Measurements from ENCODE around the gene EDN1.

EDN1 gene

DNA sequence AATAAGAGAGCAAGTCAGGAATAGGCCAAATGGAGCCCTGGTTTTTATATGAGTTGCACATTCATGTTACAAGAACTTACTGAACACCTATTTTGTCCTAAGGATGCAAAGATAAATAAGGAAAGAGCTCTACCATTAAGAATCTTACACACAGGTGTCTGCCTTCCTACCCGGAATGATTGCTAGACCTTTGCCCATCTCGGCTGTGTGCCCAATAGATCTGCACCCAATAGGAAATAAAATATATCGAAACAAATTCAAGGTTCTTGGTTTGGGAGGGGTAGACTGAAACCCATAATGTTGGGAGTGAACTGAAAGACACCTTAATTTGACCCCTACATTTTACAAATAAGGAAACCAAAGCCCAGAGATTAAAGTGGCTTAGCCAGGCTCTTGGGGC is 48.9 kb downstream of the EDN1 start:
- DNase-seq: no peak
- in situ Hi-C loops (cut with MboI; ENCODE audit: low pct_unique_long_range_greater_than_20kb, low sequenced_read_pairs): no loop called here

GRCh38 chr6:12339808-12340487 is 49.8 kb downstream of the EDN1 start:
- DNase-seq: no peak
- in situ Hi-C loops (cut with MboI; ENCODE audit: low pct_unique_long_range_greater_than_20kb, low sequenced_read_pairs): no loop called here

DNA sequence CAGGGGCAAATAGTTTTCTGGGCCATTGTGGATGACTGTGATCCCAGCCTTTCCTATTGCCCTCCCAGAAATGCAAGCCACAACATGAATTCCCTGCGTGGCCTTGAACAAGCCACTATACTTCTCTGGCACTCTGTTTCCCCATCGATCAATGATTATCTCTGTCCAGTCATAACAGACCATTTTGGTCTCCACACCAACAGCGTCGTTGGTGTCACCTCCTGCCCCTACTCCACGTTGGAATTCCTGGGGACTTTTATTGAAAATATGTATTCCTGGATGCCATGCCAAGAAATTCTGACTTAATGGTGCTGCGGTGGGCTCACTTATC is 50.3 kb downstream of the EDN1 start:
- in situ Hi-C loops (cut with MboI; ENCODE audit: low pct_unique_long_range_greater_than_20kb, low sequenced_read_pairs): no loop called here
- no peak for DNase-seq

GRCh38 chr6:12342664-12343063 is 52.5 kb downstream of the EDN1 start:
- in situ Hi-C loops (cut with MboI; ENCODE audit: low pct_unique_long_range_greater_than_20kb, low sequenced_read_pairs): no loop called here

DNA sequence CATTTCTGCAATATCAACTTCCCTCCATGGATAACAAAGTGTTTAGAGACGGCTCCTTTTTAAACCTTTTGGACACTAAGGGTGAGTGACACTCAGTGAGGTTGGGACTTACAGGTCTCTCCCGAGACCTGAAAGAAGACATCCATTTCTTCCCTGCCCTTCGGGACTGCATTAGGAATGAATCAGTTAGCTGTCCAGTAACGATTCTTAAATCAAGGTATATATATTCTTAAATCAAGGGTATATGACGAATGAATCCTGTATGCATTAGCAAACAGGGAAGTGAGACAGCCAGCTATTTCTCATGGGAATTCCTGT is 52.9 kb downstream of the EDN1 start:
- DNase-seq: no peak
- in situ Hi-C loops (cut with MboI; ENCODE audit: low pct_unique_long_range_greater_than_20kb, low sequenced_read_pairs): no loop called here

More at GRCh38 chr6:12342664-12343063, 52.5 kb downstream of the EDN1 start:
- DNase-seq: no peak

DNA sequence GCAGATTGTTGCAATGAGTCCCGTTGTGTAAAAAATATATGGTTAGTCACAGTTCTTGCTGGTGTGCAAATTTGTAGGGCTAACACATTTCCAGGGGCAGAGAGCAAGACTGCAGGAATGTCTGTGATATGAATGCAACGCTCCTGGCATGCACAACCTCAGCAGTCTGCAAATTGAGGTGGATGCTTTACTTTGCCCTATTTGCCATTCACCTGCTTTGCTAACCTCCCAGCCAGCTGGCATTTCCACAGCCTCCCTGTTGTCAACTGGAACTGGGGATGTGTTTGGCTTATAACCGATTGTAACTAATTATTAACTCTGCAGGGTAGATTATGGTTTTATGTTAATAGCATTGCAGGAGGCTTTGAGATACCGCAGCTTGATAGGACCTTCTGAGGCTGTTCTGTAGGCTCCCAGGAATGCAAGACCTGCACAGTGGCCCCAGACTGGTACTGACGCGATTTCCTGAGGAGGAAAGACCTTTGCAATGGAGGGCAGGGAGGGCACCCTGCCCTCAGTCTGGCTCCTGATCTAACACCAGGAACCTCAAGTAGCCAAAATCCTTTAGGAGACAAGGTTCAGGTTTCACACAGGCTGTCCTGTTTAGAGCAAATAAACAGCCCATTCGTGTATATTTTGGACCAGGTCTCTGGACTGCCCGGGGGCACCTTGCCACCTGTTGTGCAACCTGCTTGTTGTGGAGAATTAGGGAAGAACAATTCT is 53.4 kb downstream of the EDN1 start:
- in situ Hi-C loops (cut with MboI; ENCODE audit: low pct_unique_long_range_greater_than_20kb, low sequenced_read_pairs): no loop called here
- DNase-seq: no peak

DNA sequence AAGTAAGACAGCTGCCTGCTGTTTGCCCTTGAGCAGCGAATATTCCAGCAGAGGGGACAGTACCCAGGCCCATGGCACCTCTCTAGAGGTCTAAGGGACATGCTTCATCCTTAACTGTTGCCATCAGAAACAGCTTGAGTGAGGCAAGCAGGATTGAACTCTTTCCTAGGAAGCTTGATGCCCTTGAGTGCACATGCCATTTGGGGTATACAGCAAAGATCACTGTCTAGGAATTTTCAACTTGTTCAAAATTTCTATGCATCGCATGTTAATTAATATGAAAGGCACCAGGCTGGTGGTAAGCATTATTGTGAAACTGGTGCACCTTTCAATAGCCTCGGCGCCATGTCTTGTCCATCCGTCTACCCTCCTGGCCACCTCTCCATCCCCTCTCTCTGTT is 54.1 kb downstream of the EDN1 start:
- in situ Hi-C loops (cut with MboI; ENCODE audit: low pct_unique_long_range_greater_than_20kb, low sequenced_read_pairs): no loop called here
- no peak for DNase-seq

DNA sequence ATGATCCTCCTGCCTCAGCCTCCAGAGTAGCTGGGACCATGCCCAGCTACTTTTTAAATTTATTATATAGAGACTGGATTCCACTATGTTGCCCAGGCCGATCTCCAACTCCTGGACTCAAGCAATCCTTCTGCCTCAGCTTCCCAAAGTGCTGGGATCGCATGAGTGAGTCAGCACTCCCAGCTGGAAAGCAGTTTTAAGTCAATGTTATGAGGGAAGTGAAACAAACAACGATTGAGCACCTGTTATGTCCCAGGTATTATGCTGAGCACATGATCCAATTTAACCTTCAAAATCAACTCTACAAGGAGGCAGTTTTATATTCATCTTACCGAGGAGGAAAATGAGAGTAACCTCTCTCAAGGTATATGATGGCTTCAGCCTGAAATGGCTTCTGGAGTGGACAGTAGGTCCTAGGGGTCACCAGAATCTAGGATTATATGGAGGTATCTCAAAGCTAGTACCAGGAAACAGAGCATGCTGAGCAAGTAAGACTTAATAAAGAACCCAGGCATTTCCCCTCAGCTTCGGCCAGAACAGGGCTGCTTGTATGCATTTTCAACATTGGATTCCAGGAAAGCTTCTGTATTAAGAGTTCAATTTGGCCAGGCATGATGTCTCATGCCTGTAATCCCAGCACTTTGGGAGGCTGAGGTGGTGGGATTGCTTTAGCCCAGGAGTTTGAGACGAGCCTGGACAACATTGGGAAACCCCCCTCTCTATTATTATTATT is 55.0 kb downstream of the EDN1 start:
- no peak for DNase-seq
- in situ Hi-C loops (cut with MboI; ENCODE audit: low pct_unique_long_range_greater_than_20kb, low sequenced_read_pairs): no loop called here

- no peak for DNase-seq
- in situ Hi-C loops (cut with MboI; ENCODE audit: low pct_unique_long_range_greater_than_20kb, low sequenced_read_pairs): no loop called here
Measured at GRCh38 chr6:12345694-12346058, 55.5 kb downstream of the EDN1 start.

Data from KBM-7 (cell line).